GM18526 (cell line): ENCODE measurements around the gene ACIN1.

Experiments used
- POLR2A ChIP-seq: IDR thresholded peaks from 3 replicates; pipeline ENCODE4 v1.6.1; 2011; ENCODE audit not compliant: insufficient read length; ENCODE audit errors: extremely low read depth

Gene ACIN1

GRCh38 chr14:23051141-23052057 lies 43.5 kb downstream of the ACIN1 start:
- no peak for TF ChIP-seq POLR2A

DNA sequence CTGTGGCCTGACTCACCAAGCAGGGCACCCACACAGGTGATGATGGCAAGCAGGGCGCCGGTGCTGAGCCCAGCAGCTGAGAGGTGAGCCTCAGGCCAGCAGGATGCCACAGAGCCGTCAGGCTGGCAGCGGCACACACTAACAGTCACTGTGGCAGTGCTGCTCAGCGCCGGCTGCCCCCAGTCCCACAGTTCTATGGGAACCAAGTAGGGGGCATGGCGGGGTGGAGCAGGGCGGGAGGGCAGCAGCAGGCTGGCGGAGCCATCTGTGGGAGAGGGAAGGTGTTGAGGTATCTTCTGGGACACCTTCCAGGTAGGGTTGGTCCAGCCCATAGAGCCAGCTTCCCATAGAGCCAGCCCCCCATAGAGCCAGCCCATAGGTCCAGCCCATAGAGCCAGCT lies 45.9 kb downstream of the ACIN1 start:
- TF ChIP-seq POLR2A, result no peak

DNA sequence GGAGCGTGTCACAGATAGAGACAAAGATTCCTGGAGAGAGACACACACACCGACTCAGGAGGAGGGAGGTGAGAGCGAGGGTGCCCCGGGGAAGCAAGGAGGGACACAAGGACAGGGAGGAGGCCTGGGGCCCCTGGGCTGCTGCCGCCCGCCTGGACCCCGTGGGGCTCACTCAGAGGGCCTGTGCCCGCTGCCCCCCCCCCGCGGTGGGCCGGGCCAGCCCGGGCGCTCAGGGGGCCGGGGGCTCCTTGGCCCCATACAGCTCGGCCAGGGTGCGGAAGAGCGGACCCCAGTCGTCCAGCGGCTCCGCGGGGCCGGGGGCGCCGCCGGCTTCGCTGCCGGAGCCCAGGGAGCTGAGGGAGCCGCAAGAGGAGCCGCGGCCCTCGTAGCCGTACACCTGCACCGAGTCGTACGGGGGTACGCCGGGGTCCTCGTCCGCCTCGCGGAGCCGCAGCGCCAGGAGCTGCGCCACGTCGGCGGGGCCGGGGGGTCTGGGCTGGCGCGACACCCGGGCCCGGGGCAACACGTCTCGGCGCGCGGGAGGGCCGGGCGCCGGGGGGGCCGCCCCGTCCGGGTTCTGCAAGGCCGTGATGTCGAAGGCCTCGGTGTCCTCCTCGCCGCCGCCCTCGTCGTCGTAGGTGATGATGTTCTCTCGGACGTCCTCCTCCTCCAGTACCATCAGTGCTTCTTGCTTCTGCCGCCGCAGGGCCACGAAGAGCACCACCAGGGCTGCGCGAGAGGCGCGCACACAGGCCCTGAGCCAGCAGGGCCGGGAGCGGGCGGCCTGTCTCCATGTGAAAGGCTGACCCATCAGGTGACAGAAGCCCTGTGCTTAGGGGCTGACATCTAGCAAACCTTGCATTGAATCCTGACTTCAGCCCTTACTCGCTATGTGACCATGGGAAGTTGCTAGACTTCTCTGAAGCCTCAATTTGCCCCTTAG lies 46.9 kb downstream of the ACIN1 start:
- no peak for TF ChIP-seq POLR2A

- TF ChIP-seq POLR2A, result no peak
Observed at GRCh38 chr14:23047034-23047634, 47.8 kb downstream of the ACIN1 start.

DNA sequence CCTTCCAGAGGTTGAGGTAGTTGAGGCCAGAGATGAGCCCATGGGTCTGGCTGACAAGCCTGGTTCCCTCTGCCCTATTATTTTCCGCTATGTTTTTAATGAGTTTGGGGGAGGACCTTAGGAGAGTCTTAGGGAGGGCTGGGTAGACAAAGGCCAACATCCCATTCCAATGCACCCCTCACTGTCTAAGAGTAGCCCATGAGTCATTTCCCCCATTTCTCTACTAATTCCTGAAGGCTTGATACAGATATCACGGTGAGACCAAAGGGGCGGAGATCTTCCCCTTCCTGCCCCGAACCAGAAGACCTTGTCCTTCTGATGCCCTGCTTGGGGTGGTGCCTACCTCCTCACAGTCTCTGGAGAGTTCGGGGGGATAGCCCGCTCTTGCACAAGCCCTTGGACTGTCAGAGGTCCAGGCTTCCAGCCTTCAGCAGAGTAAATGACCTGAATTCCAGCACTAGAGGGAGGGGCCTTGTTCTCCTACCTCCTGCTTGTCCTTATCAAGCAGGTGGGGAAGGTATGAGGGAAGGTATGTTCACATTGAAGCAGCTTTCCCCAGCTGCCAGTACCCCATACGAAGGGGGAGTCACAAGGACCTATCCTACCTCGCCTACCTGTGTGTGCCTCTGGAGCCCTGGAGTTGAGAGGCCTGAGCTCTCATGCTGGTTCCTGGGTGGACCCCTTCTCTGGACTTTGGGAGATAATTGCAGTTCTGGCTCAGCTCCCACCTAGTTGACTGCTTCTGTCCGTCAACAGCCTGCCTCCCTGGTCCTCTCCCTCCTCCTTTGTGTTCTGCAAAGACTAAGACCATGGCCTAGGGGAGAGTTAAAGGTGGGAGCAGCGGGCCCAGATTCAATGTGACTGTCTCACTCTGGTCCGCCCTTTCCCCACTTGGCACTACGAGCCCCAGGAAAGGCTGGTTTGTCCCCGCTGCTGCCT lies 49.2 kb downstream of the ACIN1 start:
- TF ChIP-seq POLR2A, result no peak

DNA sequence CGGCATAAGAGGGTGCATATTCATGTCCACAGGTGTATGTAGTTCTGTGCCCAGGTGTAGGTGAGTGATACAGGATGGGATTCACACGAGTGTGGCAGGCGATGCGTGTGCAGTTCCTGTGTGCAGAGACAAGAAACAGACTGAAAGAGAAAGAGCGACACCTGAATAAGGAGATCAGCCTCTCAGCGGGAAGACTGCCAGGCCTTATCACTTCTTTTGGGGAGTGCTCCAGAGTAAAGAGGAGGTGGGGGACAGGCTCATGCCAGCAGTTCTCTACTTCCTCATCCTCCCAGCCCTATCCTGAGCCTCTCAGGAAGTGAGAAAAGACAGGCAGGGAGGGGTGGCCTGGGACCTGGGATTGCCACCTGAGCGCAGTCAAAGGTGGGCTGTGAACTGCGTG lies 50.1 kb downstream of the ACIN1 start:
- TF ChIP-seq POLR2A, result no peak

DNA sequence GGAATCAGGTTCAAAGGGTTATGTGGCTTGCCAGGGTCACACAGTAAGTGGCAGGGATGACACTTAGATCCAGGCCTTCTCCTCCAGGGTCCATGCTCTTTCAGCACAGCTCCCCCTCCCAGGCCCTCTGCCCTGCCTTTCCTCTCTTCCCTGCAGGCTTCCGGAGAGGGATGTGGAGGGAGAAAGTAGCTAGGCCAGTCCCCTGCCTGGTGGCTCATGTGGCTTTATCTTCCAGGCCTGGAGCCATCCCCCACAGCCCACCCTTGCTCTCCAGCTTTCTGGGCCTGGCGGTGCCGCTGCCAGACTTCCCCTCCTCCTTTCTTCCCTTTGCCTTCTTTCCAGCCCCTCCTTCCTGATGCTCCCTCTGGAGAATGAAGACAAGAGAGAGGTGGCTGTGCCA lies 51.2 kb downstream of the ACIN1 start:
- no peak for TF ChIP-seq POLR2A

GRCh38 chr14:23043145-23043544 lies 51.8 kb downstream of the ACIN1 start:
- TF ChIP-seq POLR2A, result no peak

- TF ChIP-seq POLR2A, result no peak
Observed at GRCh38 chr14:23042162-23042965, 52.6 kb downstream of the ACIN1 start, which contains the start of gene PSMB11. TSS of gene PSMB11 (plus strand) at chr14:23042212. CDS start at chr14:23042226, 14 bp downstream.

- TF ChIP-seq POLR2A, result no peak
Observed at GRCh38 chr14:23041729-23042128, 53.2 kb downstream of the ACIN1 start.

- TF ChIP-seq POLR2A, result no peak
Observed at GRCh38 chr14:23040100-23040499, 54.8 kb downstream of the ACIN1 start.

DNA sequence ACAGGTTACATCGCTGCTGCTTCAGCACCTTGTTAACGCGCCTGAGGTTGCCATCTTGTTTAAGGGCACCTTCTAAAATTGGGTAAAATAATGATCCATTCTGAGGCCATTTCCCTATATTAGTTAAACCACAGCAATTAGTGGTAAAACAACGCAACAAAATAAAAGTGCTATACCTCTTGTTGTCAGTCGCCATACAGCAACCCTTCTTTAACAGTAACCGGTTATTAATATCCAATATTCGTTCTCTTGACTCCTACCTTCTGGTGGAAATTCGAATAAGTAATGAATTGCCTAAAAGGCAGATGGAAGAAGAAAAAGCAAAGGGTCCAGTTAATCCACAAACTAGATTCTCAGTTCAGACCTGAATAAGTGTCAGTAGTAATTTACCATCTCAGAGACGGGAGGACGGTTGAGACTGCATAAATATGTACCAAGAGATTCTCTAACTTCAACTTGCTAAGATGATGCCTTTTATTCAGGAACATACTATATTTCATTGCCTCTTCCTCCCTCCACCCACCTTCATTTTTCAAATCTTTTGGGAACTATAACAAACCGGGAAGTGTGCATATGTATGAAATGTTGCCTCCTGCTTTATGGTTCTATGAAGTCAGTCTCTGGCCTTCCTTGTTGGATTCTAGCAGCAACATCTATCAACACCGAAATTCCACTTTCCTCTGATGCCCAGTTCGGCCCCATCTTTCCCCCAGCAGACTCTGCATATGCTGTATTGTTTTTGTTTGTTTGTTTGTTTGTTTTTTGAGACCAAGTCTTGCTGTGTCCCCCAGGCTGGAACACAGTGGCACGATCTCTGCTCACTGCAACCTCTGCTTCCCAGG lies 59.4 kb downstream of the ACIN1 start:
- no peak for TF ChIP-seq POLR2A
